ENCODE measurements around the gene C1orf87.
"Not testable (repeated sequence)": the region's sequence is repeated elsewhere in the genome, so short reads cannot be mapped to it uniquely, and the experiment has no call there.

The C1orf87 gene

GRCh38 chr1:59992040-59992820 lies 81.3 kb downstream of the C1orf87 start:
- DNase-seq, result no peak

- DNase-seq, result no peak
These were observed 83.1 kb downstream of the C1orf87 start for GRCh38 chr1:59990470-59990869.

- no peak for DNase-seq
These were observed 86.9 kb downstream of the C1orf87 start for GRCh38 chr1:59986516-59987310.

GRCh38 chr1:59985911-59986515 lies 87.6 kb downstream of the C1orf87 start:
- DNase-seq, result no peak

- no peak for DNase-seq
These were observed 93.9 kb downstream of the C1orf87 start for GRCh38 chr1:59979666-59980065.

- DNase-seq, result no peak
These were observed 95.1 kb downstream of the C1orf87 start for GRCh38 chr1:59978511-59978910.

GRCh38 chr1:59978026-59978425 lies 95.5 kb downstream of the C1orf87 start:
- DNase-seq, result no peak

GRCh38 chr1:59977075-59977410 lies 96.5 kb downstream of the C1orf87 start:
- no peak for DNase-seq

GRCh38 chr1:59976194-59977074 lies 97.1 kb downstream of the C1orf87 start:
- peak; percentile 54 for DNase-seq

GRCh38 chr1:59973719-59974118 lies 99.9 kb downstream of the C1orf87 start:
- DNase-seq, result no peak

GRCh38 chr1:59972216-59972927 lies 101.2 kb downstream of the C1orf87 start:
- DNase-seq, result no peak

- peak; percentile 43 for DNase-seq
These were observed 102.1 kb downstream of the C1orf87 start for GRCh38 chr1:59971464-59971911.

GRCh38 chr1:59969542-59970175 lies 103.9 kb downstream of the C1orf87 start:
- DNase-seq, result not testable (repeated sequence)

- not testable (repeated sequence) for DNase-seq
These were observed 104.8 kb downstream of the C1orf87 start for GRCh38 chr1:59968746-59969145.

GRCh38 chr1:59967780-59968179 lies 105.8 kb downstream of the C1orf87 start:
- DNase-seq, result no peak

GRCh38 chr1:59967141-59967697 lies 106.4 kb downstream of the C1orf87 start:
- no peak for DNase-seq

GRCh38 chr1:59952065-59952464 lies 121.5 kb downstream of the C1orf87 start:
- DNase-seq, result no peak

GRCh38 chr1:59949648-59950047 lies 123.9 kb downstream of the C1orf87 start:
- DNase-seq, result no peak

GRCh38 chr1:59948990-59949389 lies 124.6 kb downstream of the C1orf87 start:
- DNase-seq, result no peak

- peak; percentile 35 for DNase-seq
These were observed 126.3 kb downstream of the C1orf87 start for GRCh38 chr1:59947047-59947938.

Measured in stimulated activated CD4-positive, alpha-beta T cell treated with anti-CD3 and anti-CD28 coated beads, Interleukin-4, amount 100 ng/mL, for 1 hour (primary cell).